GM18505 (cell line): ENCODE data around the gene ADAMTS12.

Experiments
- ATAC-seq: cut with Tn5 transposase; IDR thresholded peaks from one replicate; pipeline ENCODE4 v1.9.1; 2021; ENCODE audit not compliant: unreplicated experiment
- POLR2A ChIP-seq: IDR thresholded peaks from 4 replicates; pipeline ENCODE4 v1.6.1; 2011; ENCODE audit warnings: borderline replicate concordance; ENCODE audit not compliant: insufficient read depth, insufficient read length; ENCODE audit errors: extremely low read depth

The ADAMTS12 gene

GRCh38 chr5:33793836-33794549 is 97.8 kb downstream of the ADAMTS12 start:
- no peak for ATAC-seq
- no peak for TF ChIP-seq POLR2A

- TF ChIP-seq POLR2A, result no peak
- no peak for ATAC-seq
These were observed 98.5 kb downstream of the ADAMTS12 start for GRCh38 chr5:33793276-33793675.

GRCh38 chr5:33792559-33792958 is 99.2 kb downstream of the ADAMTS12 start:
- no peak for ATAC-seq
- TF ChIP-seq POLR2A, result no peak

DNA sequence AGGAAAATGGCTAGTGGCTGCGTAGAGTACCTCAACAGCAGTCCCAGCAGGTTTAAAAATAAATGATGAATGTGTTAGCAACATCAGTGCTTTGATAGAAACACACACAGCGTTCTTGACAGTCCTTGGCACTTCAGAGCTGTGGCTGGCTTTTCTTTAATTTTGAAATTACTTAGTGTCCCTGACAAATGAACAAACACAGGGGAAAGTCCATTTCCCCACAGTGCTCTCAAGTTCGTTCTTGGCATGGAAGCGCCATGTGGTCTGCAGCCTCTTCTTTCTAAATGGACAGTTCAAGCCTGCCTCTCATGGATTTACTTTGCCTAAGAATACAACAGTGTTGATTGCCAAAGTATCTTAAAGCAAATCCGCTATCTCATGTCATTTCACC is 102.2 kb downstream of the ADAMTS12 start:
- no peak for TF ChIP-seq POLR2A
- no peak for ATAC-seq

DNA sequence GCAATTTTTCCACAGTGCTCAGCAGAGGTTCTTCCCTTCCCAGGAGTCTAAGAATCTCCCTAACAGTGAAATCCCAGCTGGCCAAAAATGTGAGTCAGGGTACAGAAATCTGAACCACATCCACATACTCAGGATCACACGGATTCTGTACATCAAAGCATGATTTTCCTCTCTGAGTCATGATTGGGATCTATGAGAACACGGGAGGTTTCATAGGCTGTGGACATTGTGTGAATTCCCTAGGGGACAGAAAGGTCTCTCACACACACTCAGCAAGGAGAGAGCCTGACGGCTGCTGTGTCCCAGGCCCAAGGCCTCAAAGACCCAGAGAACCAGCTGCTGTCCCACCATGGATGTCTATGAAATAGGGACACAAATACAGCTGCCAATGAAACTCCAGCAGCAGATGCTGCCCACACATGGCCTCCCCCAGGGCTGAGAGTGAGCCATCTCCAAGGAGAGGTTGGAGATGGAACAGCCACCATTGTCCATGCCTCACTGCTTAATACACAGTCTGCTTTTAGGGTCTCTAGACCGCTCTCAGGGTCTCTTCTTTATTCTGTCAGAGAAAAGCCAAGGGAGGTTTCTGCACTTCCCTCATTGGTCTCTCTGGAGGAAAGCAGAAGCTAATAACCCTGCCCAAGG is 102.7 kb downstream of the ADAMTS12 start:
- no peak for TF ChIP-seq POLR2A
- ATAC-seq, result no peak

DNA sequence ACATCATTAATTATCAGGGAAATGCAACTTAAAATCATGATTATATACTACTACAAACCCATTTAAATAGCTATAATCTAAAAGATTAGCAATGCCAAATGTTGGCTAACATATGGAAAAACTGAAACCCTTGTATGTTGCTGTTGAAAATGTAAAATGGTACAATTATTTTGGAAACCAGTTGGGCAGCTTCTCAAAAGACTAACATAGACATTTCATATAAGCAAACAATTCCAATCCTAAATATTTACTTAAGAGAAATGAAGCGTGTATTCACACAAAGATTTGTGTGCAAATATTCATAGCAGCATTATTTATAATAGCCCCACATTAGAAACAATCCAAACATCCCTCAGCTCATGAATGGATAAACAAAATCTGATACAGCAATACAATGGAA is 106.2 kb downstream of the ADAMTS12 start:
- ATAC-seq, result no peak
- no peak for TF ChIP-seq POLR2A

DNA sequence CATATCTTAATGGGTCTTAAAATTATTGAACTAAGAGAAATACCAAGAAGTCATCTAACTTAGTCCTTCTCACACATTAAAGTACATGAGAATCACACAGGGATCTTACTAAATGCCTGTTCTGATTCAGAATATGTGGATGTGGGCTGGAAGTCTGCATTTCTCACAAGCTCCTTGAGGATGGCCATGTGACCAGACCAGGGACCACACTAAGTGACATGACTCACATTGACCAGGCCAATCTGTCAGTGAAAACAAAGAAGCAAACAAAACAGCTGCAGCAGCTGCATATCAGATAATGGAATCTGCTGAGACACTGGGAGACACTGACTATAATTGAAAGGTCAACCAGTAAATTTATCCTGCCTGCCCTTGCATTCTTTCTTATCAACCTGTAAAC is 110.5 kb downstream of the ADAMTS12 start:
- no peak for ATAC-seq
- TF ChIP-seq POLR2A, result no peak

- no peak for ATAC-seq
- no peak for TF ChIP-seq POLR2A
These were observed 115.6 kb downstream of the ADAMTS12 start for GRCh38 chr5:33776151-33776660.

DNA sequence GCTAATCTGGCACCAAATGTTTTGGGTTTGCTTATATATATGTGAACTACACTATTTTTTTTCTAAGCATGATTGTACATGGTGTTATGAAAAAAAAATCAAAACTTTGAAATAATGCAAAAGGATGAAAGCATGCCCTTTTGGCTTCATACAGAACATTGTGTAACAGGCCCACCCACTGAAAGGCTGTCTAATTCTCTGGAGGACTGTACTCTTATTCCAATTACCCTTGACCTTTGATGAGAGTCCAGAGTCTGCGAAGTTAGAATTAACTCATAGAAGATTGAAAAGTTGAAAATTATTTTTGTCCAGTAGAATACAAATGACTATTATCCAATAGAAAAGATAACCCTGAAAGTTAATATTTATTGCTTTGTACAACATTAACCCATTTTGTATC is 117.4 kb downstream of the ADAMTS12 start:
- no peak for TF ChIP-seq POLR2A
- ATAC-seq, result no peak

DNA sequence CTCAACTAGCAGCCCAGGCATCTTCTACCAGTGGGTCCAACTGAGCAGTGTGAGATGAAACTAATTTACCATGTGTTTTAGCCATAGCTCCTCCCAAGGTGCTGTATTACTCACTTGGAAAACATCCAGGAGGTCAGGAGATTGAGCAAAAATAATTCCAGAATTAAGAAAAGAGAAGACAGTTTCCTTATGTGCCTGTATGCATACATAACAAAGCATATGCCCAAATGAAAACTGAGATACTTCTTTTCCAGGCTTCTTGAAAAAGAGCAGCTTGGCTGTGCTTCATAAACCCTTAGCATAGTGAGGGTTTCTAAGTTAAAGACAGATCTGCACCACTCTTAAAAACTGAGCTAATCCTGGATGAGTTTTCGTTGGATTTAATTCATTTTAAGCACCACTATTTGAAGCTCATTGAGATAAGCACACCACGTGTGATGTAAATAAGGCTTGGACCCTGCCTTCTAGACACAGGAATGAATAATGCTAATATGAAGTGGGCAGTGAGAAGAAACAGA is 119.4 kb downstream of the ADAMTS12 start:
- ATAC-seq, result no peak
- TF ChIP-seq POLR2A, result no peak

DNA sequence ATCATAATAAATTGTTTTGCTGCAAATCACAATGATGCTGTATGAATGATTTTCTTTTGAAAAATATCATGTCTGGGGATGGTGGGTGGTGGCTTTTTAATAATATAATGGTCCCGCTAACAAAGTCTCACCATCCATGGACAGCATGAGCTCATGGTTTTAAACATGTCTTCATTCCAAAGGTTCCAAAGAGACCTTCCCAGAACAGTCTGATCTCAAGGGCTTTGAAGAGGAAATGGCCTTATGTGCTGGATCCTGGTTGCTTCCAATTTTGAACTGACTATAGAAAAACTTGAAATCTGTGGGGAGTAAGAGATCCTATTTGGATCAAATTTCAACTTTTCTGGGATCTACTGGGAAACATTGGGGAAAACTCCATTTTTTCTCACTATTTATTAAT is 121.8 kb downstream of the ADAMTS12 start:
- TF ChIP-seq POLR2A, result no peak
- ATAC-seq, result no peak

DNA sequence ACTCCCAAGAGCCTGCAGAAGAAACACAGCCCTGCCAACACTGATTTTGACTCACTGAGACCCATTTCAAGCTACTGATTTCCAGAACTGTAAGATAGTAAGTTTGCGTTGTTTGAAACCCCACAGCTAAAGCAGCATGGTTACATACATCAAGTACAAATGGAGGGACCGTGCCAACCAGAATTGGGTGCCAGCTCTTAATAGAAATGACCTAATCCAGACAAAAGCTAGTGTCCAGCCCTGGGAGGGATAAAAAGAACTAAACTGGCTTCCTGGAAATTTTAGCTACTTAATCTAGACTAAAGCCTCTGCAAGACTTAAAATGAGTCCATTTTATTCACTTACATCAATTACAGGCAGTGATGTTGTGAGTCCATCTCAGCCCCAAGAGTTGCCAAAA is 122.6 kb downstream of the ADAMTS12 start:
- no peak for TF ChIP-seq POLR2A
- no peak for ATAC-seq

GRCh38 chr5:33766023-33766422 is 125.8 kb downstream of the ADAMTS12 start:
- TF ChIP-seq POLR2A, result no peak
- ATAC-seq, result no peak

DNA sequence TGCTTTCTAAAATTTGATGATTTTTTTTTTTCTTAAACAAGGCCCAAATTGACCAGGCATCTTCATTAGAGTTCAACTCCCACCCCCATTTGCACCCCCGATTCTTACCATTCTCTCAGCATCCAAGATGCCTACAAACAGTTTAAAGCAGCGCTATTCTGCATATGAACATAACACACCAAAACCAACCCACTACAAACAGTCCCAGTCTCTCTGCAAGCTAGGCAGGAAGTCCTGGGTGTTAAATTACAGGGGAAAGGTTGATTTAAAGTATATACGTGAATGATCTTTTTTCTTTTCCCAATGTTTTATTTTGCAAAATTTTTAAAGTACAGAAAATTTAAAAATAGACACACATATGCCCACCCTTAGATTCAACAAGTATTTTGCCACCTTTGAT is 127.0 kb downstream of the ADAMTS12 start:
- ATAC-seq, result no peak

More for the DNA sequence above, 127.0 kb downstream of the ADAMTS12 start:
- no peak for TF ChIP-seq POLR2A
